Measurements from ENCODE around the gene FAT1.
"Not testable (repeated sequence)": the region's sequence is repeated elsewhere in the genome, so short reads cannot be mapped to it uniquely, and the experiment has no call there.

FAT1 gene, protein sequence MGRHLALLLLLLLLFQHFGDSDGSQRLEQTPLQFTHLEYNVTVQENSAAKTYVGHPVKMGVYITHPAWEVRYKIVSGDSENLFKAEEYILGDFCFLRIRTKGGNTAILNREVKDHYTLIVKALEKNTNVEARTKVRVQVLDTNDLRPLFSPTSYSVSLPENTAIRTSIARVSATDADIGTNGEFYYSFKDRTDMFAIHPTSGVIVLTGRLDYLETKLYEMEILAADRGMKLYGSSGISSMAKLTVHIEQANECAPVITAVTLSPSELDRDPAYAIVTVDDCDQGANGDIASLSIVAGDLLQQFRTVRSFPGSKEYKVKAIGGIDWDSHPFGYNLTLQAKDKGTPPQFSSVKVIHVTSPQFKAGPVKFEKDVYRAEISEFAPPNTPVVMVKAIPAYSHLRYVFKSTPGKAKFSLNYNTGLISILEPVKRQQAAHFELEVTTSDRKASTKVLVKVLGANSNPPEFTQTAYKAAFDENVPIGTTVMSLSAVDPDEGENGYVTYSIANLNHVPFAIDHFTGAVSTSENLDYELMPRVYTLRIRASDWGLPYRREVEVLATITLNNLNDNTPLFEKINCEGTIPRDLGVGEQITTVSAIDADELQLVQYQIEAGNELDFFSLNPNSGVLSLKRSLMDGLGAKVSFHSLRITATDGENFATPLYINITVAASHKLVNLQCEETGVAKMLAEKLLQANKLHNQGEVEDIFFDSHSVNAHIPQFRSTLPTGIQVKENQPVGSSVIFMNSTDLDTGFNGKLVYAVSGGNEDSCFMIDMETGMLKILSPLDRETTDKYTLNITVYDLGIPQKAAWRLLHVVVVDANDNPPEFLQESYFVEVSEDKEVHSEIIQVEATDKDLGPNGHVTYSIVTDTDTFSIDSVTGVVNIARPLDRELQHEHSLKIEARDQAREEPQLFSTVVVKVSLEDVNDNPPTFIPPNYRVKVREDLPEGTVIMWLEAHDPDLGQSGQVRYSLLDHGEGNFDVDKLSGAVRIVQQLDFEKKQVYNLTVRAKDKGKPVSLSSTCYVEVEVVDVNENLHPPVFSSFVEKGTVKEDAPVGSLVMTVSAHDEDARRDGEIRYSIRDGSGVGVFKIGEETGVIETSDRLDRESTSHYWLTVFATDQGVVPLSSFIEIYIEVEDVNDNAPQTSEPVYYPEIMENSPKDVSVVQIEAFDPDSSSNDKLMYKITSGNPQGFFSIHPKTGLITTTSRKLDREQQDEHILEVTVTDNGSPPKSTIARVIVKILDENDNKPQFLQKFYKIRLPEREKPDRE (N-terminal part only)

DNA sequence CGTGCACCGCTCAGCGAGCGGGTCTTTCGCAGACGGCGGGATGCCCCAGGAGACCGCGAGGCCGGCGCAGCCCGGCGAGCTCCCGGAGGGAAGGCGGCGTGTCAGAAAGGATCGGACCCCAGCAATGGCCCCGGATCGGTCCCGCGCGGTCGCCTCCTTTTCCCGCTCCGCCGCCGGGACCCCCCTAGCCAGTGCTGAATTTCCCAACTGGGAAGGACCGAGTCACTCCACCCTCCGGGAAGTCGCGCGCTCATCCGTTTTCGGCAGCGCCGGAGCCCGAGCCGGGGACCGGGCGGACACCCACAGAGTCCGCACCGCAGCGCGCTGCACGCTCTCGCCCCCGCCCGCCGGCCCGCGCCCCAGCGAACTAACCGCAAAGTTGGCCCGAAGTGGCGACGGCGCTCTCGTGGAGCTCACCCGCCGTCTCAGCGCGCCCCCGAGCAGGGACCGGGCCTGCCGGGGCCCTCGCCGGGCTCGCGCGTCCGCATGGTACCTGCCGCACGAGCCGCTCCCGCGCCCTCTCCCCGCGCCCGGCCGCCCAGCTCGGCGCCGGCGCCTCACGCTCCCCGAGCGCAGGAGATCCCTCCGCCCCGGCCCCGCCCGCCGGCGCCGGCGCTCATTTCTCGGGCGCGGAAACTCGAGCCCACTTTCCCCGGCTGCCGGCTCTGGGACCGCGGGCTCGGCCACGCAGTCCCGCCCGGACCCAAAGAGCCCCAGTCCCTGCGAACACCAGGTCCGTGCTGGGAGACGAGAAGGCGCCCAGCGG, at the start of gene FAT1:
Gene FAT1, minus strand, starts transcription at position 565 of the 766 bp plus-strand sequence. CDS start 14,029 bp downstream, outside the sequence.
- no peak for DNase-seq (ENCODE audit: low read depth)

DNA sequence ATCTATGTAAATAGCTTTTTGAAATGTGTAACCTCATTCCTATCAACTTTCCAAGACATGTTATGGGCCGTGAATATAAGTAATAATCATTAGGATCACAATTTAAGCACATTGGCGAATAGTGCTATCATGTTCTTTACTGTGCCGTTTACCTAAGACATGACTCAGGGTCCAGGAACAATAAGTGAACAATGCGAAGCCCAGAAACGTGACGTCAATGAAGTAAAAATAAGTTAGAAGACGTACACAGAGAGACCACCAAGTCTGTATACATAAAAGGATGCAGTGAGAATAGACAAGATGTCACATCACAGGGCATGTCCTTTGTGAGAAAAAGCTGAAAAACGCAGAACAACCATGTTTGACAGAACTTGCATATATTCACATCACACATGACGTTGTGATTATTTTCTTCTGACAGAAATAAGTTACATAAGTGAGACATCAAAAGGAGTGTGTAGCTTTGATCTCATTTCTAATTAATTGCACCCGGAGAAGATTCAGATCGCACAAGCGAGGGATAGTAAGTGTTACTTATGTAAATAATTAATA, 49.4 kb upstream of the FAT1 start:
- DNase-seq (ENCODE audit: low read depth): no peak

DNA sequence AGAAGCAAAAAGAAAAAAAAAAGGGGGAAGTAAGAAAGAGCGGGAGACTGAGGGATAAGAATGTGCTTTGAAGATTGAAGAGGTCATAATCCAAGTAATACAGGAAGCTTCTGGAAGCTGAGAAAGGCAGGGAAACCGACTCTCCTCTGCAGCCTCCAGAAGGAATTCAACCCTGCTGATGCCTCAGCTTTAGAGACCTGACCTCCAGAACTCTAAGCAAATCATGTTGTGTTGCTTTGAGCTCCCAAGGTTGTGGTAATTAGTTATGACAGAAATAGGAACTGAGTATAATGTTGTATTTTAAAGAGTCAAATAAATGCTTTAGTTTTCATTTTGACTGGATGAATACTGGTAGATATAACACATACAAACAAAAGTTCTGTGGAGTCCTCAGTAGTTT, 48.0 kb upstream of the FAT1 start:
- DNase-seq (ENCODE audit: low read depth): no peak

DNA sequence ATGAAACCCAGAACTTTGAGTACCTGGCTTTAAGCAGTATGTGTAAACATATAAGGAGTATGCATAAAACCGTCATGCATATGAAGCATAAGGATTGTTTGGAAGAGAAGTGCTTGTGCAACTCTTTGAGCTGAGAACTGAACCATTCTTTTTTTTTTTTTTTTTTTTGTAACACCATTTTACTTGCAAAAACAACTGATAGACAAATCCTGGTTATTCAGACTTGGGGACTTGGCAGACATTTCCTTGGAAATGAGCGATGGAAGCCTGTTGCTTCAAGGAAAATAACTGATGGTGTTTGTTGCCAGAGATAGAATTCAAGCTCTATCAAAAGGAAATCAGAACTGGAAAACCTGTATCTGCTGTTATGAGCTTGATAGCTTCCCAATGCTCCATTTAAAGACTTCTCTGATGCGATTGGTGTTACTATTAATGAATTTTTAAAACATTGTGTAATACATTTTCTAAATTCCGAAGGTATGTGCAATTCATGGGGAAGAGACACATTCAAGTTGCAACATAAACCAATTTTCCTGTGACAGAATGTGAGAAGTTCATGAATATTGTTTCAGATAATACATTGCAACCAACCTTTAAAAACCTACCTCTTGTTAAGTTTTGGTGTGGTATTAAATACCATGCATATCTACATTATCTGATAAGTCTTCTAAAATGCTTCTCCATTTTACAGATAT, 47.0 kb upstream of the FAT1 start:
- no peak for DNase-seq (ENCODE audit: low read depth)

DNA sequence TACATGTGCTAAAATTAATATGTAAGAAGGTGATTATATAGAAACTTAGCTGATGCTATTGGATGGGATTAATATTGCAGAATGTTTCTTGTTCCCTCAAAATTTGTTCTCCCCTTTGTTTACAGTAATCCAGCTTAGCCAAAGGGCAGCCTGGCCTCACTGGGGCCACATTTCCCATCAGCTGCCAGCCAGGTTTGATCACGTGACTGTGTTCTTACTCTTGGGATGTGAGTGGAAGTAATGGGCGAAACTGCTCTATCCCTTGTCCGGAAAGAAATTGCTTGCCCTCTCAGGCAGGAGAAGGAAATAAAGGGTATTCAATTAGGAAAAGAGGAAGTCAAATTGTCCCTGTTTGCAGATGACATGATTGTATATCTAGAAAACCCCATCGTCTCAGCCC, 44.1 kb upstream of the FAT1 start:
- DNase-seq (ENCODE audit: low read depth): no peak

DNA sequence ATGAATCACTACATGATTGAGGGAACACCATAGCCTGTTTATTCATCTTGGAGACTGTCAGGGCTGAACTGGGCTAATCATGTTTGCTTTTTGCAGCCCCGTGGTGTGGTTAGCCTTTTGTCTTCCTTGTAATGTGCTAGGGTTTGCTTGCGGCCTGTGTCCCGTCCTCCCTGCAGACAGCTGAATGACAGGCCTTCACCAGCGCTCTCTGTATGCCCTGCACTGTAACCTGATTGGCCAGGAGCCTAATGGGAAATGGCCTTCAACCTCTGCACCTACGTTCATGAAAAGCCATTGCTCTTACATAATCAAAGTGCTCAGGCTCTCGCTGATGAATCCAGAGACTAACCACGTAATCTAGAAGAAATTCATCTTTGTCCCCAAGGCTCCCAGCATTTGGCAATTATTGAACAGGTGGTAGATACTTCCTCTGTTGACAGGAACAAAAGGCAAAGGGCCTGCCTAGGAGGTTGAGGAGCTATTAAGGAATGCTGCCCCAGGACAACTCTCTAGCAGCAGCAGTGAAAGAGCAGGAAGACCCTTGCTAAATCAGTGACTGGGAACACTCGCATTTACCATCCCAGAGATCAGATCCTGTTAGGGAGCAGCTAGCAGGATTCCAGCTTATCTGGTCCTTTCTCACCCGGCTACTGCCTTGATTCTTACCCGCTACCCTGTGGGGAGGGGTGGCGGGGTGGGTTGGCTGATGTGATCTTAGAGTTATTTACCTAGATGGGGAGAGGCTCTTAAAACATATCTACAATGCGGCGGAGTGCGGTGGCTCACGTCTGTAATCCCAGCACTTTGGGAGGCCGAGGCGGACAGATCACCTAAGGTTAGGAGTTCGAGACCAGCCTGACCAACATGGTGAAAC, 42.3 kb upstream of the FAT1 start:
- no peak for DNase-seq (ENCODE audit: low read depth)

DNA sequence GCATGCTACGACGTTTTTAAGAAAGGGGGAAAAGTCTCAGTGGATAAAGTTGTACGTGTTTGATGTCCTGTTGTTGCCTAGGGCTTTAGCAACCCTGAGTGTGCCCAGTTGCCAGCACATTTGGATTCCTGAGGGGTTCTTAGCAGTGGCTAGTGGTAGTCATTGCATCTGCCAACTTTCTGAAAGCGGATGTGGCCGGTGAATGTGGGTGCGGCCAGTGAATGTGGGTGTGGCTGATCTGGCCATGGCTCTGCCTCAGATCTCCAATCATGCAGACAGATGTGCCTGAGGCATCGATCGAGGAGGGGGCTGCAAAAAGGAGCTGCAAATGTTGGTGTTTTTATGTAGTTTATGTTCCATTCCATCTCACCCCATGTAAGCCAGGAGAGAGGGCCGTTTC, 41.5 kb upstream of the FAT1 start:
- DNase-seq (ENCODE audit: low read depth): no peak

DNA sequence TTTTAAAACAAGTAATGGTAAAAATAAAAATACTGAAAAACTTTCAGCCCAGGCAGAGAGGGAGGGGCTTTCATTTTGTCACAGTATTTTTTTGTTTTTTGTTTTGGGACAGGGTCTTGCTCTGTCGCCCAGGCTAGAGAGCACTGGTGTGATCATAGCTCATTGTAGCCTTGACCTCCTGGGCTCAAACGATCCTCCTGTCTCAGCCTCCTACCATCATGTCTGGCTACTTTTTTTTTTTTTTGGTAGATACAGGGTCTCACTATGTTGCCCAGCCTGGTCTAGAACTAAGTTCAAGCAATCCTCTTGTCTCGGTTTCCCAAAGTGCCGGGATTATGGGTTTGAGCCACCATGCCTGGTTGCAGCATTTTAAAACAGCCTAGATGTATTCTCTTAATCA, 40.8 kb upstream of the FAT1 start:
- DNase-seq (ENCODE audit: low read depth): no peak

DNA sequence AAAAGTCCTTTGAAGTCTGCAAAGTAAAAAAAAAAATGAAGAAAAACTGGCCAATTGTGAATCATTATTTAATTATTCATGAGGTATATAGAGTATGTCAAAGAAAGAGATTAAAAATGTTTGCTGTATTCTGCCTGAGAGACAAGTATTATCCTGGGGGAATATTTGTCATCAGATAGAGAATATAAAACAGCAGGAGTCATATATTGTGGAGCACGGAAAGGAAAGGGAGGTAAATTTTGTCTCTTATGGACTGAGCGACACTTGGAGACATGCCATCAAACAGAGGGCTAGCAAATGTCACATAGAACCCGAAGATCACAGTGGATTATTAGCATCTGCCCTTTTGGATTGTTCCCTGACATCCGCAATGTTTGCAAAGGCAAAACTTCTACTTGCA, 39.2 kb upstream of the FAT1 start:
- DNase-seq (ENCODE audit: low read depth): no peak

DNA sequence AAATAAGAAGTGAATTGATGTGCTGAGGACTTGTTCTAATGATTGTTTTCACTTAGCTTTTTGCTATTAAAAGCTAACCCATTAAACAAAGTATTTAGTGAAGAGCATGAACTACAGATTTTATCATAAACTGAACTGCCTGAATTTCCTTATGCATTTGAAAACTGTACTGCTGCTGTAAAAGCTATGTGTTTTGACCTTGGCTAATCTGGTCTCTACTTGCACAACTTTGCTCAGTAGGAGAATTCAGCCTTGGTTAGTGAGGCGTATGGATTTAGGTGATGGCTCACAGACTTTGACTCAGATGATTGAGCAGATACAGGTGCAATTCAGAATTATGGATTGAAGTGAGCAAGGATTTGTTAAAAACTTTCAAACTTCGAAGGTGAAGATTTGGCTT, 38.7 kb upstream of the FAT1 start:
- no peak for DNase-seq (ENCODE audit: low read depth)

DNA sequence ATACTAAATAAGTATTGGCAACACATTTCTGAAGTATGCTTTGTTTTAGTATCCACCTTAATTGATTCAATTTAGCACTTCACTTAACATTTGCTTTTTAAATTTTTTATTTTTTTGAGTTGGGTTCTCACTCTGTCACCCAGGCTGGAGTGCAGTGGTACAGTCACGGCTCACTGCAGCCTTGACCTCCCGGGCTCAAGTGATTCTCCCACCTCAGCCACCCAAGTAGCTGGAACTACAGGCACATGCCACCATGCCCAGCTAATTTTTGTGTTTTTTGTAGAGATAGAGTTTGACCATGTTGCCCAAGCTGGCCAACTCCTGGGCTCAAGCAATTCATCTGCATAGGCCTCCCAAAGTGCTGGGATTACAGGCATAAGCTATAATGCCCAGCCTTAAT, 38.3 kb upstream of the FAT1 start:
- not testable (repeated sequence) for DNase-seq (ENCODE audit: low read depth)

DNA sequence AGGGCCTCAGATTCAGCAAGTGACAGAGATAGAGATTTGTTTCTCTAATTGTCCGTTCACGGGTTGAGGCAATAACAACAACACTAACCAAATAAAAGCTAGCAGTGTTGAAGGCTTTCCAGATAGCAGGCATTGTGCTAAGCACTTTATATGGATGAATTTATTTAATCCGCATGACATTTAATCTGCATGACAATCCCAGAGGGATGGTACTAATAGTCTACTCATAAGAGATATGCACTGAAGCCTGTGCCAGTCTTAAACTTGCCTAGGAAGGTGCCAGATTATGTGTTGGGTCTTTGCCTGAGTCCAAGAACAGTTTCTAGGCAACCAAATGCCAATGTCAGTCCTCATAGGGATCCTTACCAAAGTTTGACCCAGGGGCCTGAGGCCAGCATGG, 37.7 kb upstream of the FAT1 start:
- no peak for DNase-seq (ENCODE audit: low read depth)

DNA sequence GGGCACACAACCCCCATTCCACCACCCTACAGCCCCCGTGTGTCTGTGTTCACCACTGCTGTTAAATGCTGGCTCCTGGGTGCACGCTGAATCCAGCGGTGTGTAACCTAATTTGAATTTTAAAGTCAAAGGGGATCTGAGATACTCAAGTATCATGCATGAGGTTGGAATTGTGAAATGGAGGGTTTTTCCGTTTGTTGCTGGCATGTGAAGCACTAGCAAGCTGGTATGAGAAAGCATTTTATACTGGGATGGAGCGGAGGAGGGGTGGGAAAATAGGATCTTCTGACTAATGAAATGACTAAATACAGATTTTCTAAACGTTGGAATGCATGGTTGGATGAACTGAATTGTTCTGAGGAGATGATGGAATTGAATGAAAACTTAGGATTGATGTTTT, 36.9 kb upstream of the FAT1 start:
- DNase-seq (ENCODE audit: low read depth): no peak

DNA sequence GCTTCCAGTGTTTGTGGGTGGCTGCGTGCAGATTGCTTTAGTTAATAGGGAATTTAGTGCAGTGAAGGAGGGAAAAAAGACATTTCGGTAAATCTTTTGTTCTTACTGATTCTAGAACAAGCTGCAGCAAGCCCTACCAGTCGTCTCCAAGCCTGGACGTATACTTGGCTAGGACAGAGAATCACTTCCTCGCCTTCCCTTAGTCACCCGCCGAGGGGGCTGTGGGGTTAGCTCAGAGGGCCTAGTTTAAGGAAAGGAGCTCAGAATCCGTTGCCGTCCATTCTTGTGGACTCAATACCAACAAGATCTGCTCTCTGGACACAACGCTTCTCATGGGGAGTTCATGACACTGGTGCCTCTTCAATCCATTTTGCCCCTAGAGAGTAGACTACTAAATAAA, 36.3 kb upstream of the FAT1 start:
- DNase-seq (ENCODE audit: low read depth): no peak

DNA sequence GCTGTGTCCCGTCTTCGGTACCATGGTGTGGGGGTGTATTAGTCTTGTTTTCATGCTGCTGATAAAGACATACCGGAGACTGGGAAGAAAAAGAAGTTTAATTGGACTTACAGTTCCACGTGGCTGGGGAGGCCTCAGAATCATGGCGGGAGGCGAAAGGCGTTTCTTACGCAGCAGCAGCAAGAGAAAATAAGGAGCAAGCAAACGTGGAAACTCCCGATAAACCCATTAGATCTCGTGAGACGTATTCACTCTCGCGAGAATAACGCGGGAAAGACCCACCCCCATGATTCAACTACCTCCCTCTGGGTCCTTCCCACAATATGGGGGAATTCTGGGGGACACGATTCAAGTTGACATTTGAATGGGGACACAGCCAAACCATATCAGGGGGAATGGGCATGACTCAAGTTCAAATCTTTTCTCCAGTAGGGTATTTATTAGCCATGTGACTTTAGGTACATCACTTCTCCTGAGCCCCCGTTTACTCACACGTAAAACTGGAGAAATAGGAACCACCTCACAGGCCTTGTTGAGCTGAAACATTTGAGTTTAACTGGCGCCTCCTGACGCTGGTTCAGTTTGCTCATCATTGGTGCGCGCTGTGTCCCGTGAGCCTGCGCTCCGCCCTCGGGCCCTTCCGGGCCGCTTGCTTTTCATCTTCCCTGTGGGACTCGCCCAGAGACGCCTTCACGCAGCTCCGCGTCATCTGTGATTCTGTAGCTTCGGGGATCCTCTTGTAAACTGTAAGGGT, 35.5 kb upstream of the FAT1 start:
- no peak for DNase-seq (ENCODE audit: low read depth)

DNA sequence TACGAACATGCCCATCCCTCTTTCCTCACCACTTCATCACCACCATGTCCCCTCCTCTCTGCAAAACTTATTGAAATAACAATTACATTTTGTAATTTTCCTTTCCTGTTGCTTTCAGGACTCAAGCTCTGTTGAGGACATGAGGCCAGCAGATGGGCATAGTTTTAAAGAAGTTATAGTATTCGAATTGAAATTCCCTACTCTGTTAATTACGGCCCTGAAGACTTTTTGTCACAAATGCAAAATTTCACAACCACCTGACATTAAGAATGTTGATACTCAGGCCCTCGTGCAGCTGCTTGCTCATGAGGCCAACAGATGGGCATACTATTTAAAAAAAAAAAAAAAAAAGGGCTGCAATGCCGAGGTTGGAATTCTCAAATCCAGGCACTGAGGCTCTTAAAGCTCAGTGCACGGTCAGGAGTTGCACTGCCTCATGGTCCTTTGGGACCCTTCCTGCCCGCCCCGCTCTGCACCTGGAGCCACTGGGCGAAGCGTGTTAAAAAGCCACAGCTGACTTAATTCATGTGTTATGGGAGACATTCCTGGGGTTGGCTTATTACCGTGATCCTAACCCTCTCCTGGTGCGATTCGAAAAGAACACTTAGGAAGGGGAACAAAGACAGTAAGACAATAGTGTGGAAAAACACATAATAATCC, 34.2 kb upstream of the FAT1 start:
- DNase-seq (ENCODE audit: low read depth): no peak

DNA sequence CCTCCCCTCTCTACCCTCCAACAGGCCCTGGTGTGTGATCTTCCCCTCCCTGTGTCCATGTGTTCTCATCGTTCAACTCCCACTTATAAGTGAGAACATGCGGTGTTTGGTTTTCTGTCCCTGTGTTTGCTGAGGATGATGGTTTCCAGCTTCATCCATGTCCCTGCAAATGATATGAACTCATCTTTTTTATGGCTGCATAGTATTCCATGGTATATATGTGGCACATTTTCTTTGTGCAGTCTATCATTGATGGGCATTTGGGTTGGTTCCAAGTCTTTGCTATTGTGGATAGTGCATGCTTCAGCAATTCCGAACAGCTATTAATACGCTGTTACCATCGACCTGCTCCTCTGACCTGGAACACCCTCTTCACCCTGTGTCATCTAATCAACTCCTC, 32.9 kb upstream of the FAT1 start:
- DNase-seq (ENCODE audit: low read depth): not testable (repeated sequence)

Measured in stimulated activated CD8-positive, alpha-beta memory T cell treated with anti-CD3 and anti-CD28 coated beads, Interleukin-15, amount 100 ng/mL, for 24 hours (primary cell).